K562 (cell line): ENCODE results near the gene TSPYL6. TPM values are rescaled to one million over a fixed set of nuclear protein-coding genes. Genes with fewer than 3 reads are reported as not detected.

ENCODE experiments used
- polyA plus RNA-seq, 8 experiments: library from polyadenylated mRNA; depleted of rRNA in 4 of 8; stranded (reverse) in 5 of 8; unstranded in 3 of 8; fragments of >200 nt; fragmentation: Nextera tagmentation in 2 of 8; fragmentation: Illumina TruSeq in 1 of 8; extraction: Ambion mirVana in 2 of 8; extraction: Trizol in 1 of 8; gene quantifications; 2 replicates each; pipeline versions ENCODE4 v1.2.1 to v1.2.3, GENCODE V29; 2011 to 2014; ENCODE audit warnings: inconsistent platforms in 1 of 8, missing spikeins in 1 of 8
- total RNA-seq, 7 experiments: library from RNA; depleted of rRNA in 6 of 7; stranded (reverse); fragments of >200 nt in 6 of 7; fragmentation: Illumina TruSeq in 2 of 7; extraction: Trizol in 2 of 7; gene quantifications; 2 replicates each; pipeline versions ENCODE4 v1.2.1 to v1.2.3, GENCODE V29; 2011 to 2021; ENCODE audit warnings: low replicate concordance in 1 of 7

Gene TSPYL6
- total and polyA plus RNA-seq, 9 of the 15 experiments (the other 6 are each of a cell fraction or from before 2014, with no cell fraction given), result 1.5 to 10.1 (median 7.6) TPM

Other genes with a start within 250 kb of the TSPYL6 start
- gene ACYP2, start 140.6 kb downstream of the TSPYL6 start, total RNA-seq (2014; rRNA removed), result 2.2 and 3.0 TPM in 2 replicates
- gene ACYP2, start 140.6 kb downstream of the TSPYL6 start, total RNA-seq (2014; rRNA removed; fragmentation: Illumina TruSeq; extraction: Trizol), result 1.3 and 1.8 TPM in 2 replicates
- gene ACYP2, start 140.6 kb downstream of the TSPYL6 start, total RNA-seq (2015; rRNA removed; fragmentation: Illumina TruSeq; extraction: Trizol), result 1.9 and 2.2 TPM in 2 replicates
- 3.4 and 4.1 TPM in 2 replicates for gene ACYP2, start 140.6 kb downstream of the TSPYL6 start, total RNA-seq (2021)
- gene ACYP2, start 140.6 kb downstream of the TSPYL6 start, polyA plus RNA-seq (2011; rRNA removed), result 2.2 and 3.1 TPM in 2 replicates
- 1.0 and 1.2 TPM in 2 replicates for gene ACYP2, start 140.6 kb downstream of the TSPYL6 start, polyA plus RNA-seq (2014; fragmentation: Illumina TruSeq; extraction: Trizol)
- gene ACYP2, start 140.6 kb downstream of the TSPYL6 start, polyA plus RNA-seq (2014; fragmentation: Nextera tagmentation; extraction: Ambion mirVana), result 1 to 10 TPM; 1.9 to 2.2 TPM
- 2.0 and 3.4 TPM in 2 replicates for gene ACYP2, start 140.6 kb downstream of the TSPYL6 start, polyA plus RNA-seq (2014; rRNA removed)
- gene SPTBN1, start 200.1 kb upstream of the TSPYL6 start, total RNA-seq (2014; rRNA removed), result 44.7 and 50.1 TPM in 2 replicates
- gene SPTBN1, start 200.1 kb upstream of the TSPYL6 start, total RNA-seq (2014; rRNA removed; fragmentation: Illumina TruSeq; extraction: Trizol), result 34.4 and 35.3 TPM in 2 replicates
- 53.1 and 53.7 TPM in 2 replicates for gene SPTBN1, start 200.1 kb upstream of the TSPYL6 start, total RNA-seq (2015; rRNA removed; fragmentation: Illumina TruSeq; extraction: Trizol)
- 56.6 and 66.8 TPM in 2 replicates for gene SPTBN1, start 200.1 kb upstream of the TSPYL6 start, total RNA-seq (2021)
- 10.0 and 12.3 TPM in 2 replicates for gene SPTBN1, start 200.1 kb upstream of the TSPYL6 start, polyA plus RNA-seq (2011; rRNA removed)
- gene SPTBN1, start 200.1 kb upstream of the TSPYL6 start, polyA plus RNA-seq (2014; fragmentation: Illumina TruSeq; extraction: Trizol), result 30.3 and 31.4 TPM in 2 replicates
- gene SPTBN1, start 200.1 kb upstream of the TSPYL6 start, polyA plus RNA-seq (2014; fragmentation: Nextera tagmentation; extraction: Ambion mirVana), result 10 to 100 TPM in 1 of 2 experiments, 1 to 10 TPM in 1; 8.9 to 16.8 TPM
- gene SPTBN1, start 200.1 kb upstream of the TSPYL6 start, polyA plus RNA-seq (2014; rRNA removed), result 22.5 and 25.2 TPM in 2 replicates